ENCODE results near the gene ADGRB3.

DNA sequence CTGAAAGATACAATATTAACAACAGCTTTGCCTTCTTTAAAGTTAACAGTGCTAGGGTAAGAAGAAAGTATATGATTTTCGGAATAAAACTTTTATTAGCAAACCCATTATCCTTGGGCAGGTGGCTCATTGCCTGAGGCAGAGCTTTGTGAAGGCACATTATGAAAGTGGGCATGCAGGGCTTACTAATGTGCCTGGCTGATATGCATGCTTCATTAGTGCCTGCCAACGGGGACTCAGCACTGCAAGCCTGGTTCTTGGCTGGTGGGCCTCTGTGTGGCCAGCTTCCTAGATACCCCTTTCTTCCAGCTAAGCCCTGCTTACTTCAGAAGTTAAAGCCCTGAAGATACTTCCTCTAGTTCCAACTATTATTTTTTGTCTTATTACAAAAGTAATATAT is 481.6 kb downstream of the ADGRB3 start:
- no peak for TF ChIP-seq GATA2 (IDR thresholded peaks at IDR 0.05; ENCODE audit: low read depth, low read length)
- no peak for TF ChIP-seq GATA3 (IDR thresholded peaks at IDR 0.05; ENCODE audit: low read depth, low read length)

Measured in SH-SY5Y (cell line).